ENCODE measurements around the gene RALA.

- TF ChIP-seq CTCF (IDR thresholded peaks at IDR 0.05 in 4 of 5, conservative IDR thresholded peaks at IDR 0.05 in 1 of 5) = no peak
- peak; percentile 74 to 83 for TF ChIP-seq POLR2A (IDR thresholded peaks at IDR 0.05)
These were observed at the start of gene RALA for GRCh38 chr7:39623047-39623731.
